K562 (cell line): Measurements from ENCODE around the gene RBPJL. TPM values are rescaled to one million over a fixed set of nuclear protein-coding genes. Genes with fewer than 3 reads are reported as not detected.

Experiments used
- ELF1 ChIP-seq: fragments of 200-800 bp; sonication (Bioruptor generic); IDR thresholded peaks from 2 replicates; pipeline ENCODE4 v1.6.1; 2016; ENCODE audit warnings: missing genetic modification characterization, missing compliant biosample characterization
- FOS ChIP-seq: IDR thresholded peaks from 3 replicates; pipeline ENCODE4 v1.6.1; 2011; ENCODE audit not compliant: insufficient read length; ENCODE audit errors: extremely low read depth
- FUS ChIP-seq: fragments of 200-400 bp; formaldehyde crosslinking; optimal IDR thresholded peaks from 2 replicates; pipeline ENCODE3; 2017; ENCODE audit warnings: low read depth, low read length
- KAT2B ChIP-seq: IDR thresholded peaks from one replicate; pipeline ENCODE4 v1.6.1; 2012; ENCODE audit warnings: low read depth, mild to moderate bottlenecking, control low read depth, inconsistent platforms, low read length, moderate library complexity
- MAZ ChIP-seq, 2 experiments: fragments of 450-650 bp in 1 of 2; sonication (generic) in 1 of 2; formaldehyde crosslinking; IDR thresholded peaks in 1 of 2; conservative IDR thresholded peaks in 1 of 2; 2 replicates each; pipeline versions ENCODE4 v1.4.0 to v1.5.0; 2020; ENCODE audit warnings: mild to moderate bottlenecking in 1 of 2, missing genetic modification reagents in 1 of 2
- MYBL2 ChIP-seq, 2 experiments: fragments of 450-650 bp in 1 of 2; sonication (generic) in 1 of 2; formaldehyde crosslinking in 1 of 2; IDR thresholded peaks; 2 replicates each; pipeline versions ENCODE4 v1.6.1 to v1.8.1; 2017 to 2022; ENCODE audit warnings: borderline replicate concordance in 1 of 2, inconsistent platforms in 1 of 2, low read depth in 1 of 2, mild to moderate bottlenecking in 1 of 2, missing genetic modification reagents in 1 of 2, moderate library complexity in 1 of 2
- NBN ChIP-seq: fragments of 450-650 bp; IDR thresholded peaks from 2 replicates; pipeline ENCODE4 v1.6.1; 2016; ENCODE audit warnings: low read depth, mild to moderate bottlenecking
- PML ChIP-seq: IDR thresholded peaks from 2 replicates; pipeline ENCODE4 v1.6.1; 2012; ENCODE audit warnings: low read length, inconsistent platforms
- ZFX ChIP-seq: sonication (generic); formaldehyde crosslinking; IDR thresholded peaks from 2 replicates; pipeline ENCODE4 v1.8.0; 2022; ENCODE audit warnings: mild to moderate bottlenecking, missing genetic modification reagents, moderate library complexity
- ZNF217 ChIP-seq: sonication (generic); formaldehyde crosslinking; IDR thresholded peaks from 2 replicates; pipeline ENCODE4 v1.8.0; 2022; ENCODE audit warnings: mild to moderate bottlenecking, missing genetic modification reagents
- ZNF24 ChIP-seq: fragments of 450-650 bp; IDR thresholded peaks from 2 replicates; pipeline ENCODE4 v1.6.1; 2016
- polyA plus RNA-seq, 8 experiments: library from polyadenylated mRNA; depleted of rRNA in 4 of 8; stranded (reverse) in 5 of 8; unstranded in 3 of 8; fragments of >200 nt; fragmentation: Nextera tagmentation in 2 of 8; fragmentation: Illumina TruSeq in 1 of 8; extraction: Ambion mirVana in 2 of 8; extraction: Trizol in 1 of 8; gene quantifications; 2 replicates each; pipeline versions ENCODE4 v1.2.1 to v1.2.3, GENCODE V29; 2011 to 2014; ENCODE audit warnings: inconsistent platforms in 1 of 8, missing spikeins in 1 of 8
- total RNA-seq, 7 experiments: library from RNA; depleted of rRNA in 6 of 7; stranded (reverse); fragments of >200 nt in 6 of 7; fragmentation: Illumina TruSeq in 2 of 7; extraction: Trizol in 2 of 7; gene quantifications; 2 replicates each; pipeline versions ENCODE4 v1.2.1 to v1.2.3, GENCODE V29; 2011 to 2021; ENCODE audit warnings: low replicate concordance in 1 of 7
- TF ChIP-seq, protein P1 (sequence below): fragments of 450-650 bp; formaldehyde crosslinking; IDR thresholded peaks from 2 replicates; pipeline ENCODE4 v1.4.0; 2020; ENCODE audit warnings: mild to moderate bottlenecking, moderate library complexity
- TF ChIP-seq, protein P2 (sequence below): sonication (generic); formaldehyde crosslinking; IDR thresholded peaks from 2 replicates; pipeline ENCODE4 v1.8.0; 2023; ENCODE audit warnings: mild to moderate bottlenecking, missing genetic modification reagents
- TF ChIP-seq, protein P3 (sequence below): fragments of 250-450 bp; sonication (Bioruptor Pico); IDR thresholded peaks from 2 replicates; pipeline ENCODE4 v1.5.1; 2021; ENCODE audit warnings: mild to moderate bottlenecking
- TF ChIP-seq, protein P4 (sequence below): fragments of 150-350 bp; conservative IDR thresholded peaks from 2 replicates; pipeline ENCODE4 v1.6.1; 2014; ENCODE audit warnings: low read length
- TF ChIP-seq, protein P5 (sequence below): fragments of 200-800 bp; sonication (Bioruptor generic); IDR thresholded peaks from 2 replicates; pipeline ENCODE4 v1.6.1; 2017; ENCODE audit warnings: missing genetic modification characterization, missing compliant biosample characterization

RBPJL gene
- total and polyA plus RNA-seq, 9 of the 15 experiments (the other 6 are each of a cell fraction or from before 2014, with no cell fraction given) = not detected

DNA sequence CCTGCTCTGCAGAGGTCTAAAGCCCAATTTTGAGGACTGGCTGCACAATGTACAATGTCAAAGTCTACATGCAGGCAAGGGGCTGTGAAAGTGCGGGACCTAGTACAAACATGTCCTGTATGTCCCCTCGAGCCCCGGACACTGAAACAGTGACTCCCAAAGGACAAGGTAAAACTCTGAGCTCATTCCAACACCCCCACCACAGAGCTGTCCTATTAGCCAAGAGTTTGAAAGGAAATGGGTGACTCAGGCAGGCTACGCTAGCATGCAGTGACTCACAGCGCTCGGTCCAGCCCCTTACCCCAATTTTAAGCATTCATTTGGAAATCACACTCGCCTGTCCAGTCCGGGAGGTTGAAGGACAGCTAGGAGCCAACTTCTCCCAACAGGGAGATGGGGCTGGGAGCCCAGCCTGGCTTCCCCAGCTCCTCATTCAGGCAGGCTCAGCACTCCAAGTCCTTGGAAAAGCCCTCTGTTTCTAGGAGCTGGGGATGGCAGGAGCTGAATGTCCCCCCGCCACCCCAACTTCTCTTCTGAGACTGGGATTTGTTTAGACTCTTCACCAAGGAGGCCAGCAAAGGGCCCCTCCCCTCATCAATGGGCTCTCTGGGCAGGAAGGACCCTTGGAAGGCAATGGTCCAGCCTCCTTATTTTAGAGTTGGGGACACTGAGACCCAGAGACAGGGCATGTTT, 37.7 kb downstream of the RBPJL start (continued):
- TF ChIP-seq, protein P1, sequence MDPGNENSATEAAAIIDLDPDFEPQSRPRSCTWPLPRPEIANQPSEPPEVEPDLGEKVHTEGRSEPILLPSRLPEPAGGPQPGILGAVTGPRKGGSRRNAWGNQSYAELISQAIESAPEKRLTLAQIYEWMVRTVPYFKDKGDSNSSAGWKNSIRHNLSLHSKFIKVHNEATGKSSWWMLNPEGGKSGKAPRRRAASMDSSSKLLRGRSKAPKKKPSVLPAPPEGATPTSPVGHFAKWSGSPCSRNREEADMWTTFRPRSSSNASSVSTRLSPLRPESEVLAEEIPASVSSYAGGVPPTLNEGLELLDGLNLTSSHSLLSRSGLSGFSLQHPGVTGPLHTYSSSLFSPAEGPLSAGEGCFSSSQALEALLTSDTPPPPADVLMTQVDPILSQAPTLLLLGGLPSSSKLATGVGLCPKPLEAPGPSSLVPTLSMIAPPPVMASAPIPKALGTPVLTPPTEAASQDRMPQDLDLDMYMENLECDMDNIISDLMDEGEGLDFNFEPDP (CRISPR knock-in tag) = no peak
- TF ChIP-seq PML = no peak
- TF ChIP-seq NBN = 0 out of 2 replicates have a peak, but pooled peaks have one; percentile 20
- no peak for TF ChIP-seq MAZ (CRISPR knock-in tag; conservative IDR thresholded peaks at IDR 0.05 in 1 of 2, IDR thresholded peaks at IDR 0.05 in 1 of 2)
- TF ChIP-seq, protein P2, sequence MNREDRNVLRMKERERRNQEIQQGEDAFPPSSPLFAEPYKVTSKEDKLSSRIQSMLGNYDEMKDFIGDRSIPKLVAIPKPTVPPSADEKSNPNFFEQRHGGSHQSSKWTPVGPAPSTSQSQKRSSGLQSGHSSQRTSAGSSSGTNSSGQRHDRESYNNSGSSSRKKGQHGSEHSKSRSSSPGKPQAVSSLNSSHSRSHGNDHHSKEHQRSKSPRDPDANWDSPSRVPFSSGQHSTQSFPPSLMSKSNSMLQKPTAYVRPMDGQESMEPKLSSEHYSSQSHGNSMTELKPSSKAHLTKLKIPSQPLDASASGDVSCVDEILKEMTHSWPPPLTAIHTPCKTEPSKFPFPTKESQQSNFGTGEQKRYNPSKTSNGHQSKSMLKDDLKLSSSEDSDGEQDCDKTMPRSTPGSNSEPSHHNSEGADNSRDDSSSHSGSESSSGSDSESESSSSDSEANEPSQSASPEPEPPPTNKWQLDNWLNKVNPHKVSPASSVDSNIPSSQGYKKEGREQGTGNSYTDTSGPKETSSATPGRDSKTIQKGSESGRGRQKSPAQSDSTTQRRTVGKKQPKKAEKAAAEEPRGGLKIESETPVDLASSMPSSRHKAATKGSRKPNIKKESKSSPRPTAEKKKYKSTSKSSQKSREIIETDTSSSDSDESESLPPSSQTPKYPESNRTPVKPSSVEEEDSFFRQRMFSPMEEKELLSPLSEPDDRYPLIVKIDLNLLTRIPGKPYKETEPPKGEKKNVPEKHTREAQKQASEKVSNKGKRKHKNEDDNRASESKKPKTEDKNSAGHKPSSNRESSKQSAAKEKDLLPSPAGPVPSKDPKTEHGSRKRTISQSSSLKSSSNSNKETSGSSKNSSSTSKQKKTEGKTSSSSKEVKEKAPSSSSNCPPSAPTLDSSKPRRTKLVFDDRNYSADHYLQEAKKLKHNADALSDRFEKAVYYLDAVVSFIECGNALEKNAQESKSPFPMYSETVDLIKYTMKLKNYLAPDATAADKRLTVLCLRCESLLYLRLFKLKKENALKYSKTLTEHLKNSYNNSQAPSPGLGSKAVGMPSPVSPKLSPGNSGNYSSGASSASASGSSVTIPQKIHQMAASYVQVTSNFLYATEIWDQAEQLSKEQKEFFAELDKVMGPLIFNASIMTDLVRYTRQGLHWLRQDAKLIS = no peak
- TF ChIP-seq FOS = peak; percentile 58
- no peak for TF ChIP-seq ELF1
- no peak for TF ChIP-seq ZNF217 (CRISPR knock-in tag)
- no peak for TF ChIP-seq MYBL2 (IDR thresholded peaks at IDR 0.05; ENCODE audit: low read depth)
- TF ChIP-seq MYBL2 (CRISPR knock-in tag; IDR thresholded peaks at IDR 0.05; ENCODE audit: borderline replicate concordance) = no peak
- TF ChIP-seq FUS = no peak
- TF ChIP-seq, protein P3, sequence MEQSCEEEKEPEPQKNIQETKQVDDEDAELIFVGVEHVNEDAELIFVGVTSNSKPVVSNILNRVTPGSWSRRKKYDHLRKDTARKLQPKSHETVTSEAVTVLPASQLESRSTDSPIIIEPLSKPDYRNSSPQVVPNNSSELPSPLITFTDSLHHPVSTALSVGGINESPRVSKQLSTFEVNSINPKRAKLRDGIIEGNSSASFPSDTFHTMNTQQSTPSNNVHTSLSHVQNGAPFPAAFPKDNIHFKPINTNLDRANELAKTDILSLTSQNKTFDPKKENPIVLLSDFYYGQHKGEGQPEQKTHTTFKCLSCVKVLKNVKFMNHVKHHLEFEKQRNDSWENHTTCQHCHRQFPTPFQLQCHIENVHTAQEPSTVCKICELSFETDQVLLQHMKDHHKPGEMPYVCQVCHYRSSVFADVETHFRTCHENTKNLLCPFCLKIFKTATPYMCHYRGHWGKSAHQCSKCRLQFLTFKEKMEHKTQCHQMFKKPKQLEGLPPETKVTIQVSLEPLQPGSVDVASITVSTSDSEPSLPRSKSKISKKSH (CRISPR knock-in tag) = no peak
- no peak for TF ChIP-seq ZNF24
- TF ChIP-seq, protein P4, sequence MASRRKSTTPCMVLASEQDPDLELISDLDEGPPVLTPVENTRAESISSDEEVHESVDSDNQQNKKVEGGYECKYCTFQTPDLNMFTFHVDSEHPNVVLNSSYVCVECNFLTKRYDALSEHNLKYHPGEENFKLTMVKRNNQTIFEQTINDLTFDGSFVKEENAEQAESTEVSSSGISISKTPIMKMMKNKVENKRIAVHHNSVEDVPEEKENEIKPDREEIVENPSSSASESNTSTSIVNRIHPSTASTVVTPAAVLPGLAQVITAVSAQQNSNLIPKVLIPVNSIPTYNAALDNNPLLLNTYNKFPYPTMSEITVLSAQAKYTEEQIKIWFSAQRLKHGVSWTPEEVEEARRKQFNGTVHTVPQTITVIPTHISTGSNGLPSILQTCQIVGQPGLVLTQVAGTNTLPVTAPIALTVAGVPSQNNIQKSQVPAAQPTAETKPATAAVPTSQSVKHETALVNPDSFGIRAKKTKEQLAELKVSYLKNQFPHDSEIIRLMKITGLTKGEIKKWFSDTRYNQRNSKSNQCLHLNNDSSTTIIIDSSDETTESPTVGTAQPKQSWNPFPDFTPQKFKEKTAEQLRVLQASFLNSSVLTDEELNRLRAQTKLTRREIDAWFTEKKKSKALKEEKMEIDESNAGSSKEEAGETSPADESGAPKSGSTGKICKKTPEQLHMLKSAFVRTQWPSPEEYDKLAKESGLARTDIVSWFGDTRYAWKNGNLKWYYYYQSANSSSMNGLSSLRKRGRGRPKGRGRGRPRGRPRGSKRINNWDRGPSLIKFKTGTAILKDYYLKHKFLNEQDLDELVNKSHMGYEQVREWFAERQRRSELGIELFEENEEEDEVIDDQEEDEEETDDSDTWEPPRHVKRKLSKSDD = no peak
- TF ChIP-seq KAT2B = no peak
- TF ChIP-seq, protein P5, sequence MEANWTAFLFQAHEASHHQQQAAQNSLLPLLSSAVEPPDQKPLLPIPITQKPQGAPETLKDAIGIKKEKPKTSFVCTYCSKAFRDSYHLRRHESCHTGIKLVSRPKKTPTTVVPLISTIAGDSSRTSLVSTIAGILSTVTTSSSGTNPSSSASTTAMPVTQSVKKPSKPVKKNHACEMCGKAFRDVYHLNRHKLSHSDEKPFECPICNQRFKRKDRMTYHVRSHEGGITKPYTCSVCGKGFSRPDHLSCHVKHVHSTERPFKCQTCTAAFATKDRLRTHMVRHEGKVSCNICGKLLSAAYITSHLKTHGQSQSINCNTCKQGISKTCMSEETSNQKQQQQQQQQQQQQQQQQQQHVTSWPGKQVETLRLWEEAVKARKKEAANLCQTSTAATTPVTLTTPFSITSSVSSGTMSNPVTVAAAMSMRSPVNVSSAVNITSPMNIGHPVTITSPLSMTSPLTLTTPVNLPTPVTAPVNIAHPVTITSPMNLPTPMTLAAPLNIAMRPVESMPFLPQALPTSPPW (CRISPR knock-in tag) = no peak
- no peak for TF ChIP-seq ZFX (CRISPR knock-in tag)
